Measurements from ENCODE around the gene COL1A1.

COL1A1 gene

GRCh38 chr17:50213026-50214022 lies 11.9 kb upstream of the COL1A1 start:
- DNase-seq: peak in 1 of 2 experiments; percentile 38

DNA sequence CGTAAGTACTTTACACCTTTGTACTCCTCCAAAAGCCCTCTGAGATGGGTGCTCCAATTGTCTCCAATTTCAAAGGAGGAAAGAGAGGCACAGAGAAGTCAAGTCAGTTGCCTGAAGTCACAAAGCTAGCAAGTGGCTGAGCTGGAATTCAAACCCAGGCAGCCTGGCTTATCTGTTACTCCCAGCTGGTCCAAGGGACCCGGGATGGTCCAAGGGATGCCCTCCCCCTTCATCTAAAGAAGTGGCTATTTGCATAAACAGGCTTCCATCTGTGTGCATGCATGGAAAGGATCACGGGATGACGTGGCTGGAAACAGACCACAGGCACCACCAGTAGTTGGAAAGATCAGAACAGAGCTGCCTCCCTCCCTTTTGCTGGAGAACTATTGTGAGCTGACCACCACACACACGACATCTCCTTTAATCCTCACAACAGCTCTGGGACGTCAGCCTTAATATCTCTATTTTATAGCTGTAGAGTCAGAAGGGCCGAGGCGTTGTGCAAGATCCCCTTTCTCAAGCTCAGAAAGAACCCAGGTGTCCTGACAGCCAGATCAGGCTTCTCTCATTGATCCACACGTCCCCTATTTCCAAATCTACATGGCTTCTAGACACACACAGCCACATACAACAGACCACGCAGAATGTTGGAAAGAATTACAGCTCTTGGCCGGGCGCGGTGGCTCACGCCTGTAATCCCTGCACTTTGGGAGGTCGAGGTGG lies 10.9 kb upstream of the COL1A1 start:
- DNase-seq: peak; percentile 8 to 25

DNA sequence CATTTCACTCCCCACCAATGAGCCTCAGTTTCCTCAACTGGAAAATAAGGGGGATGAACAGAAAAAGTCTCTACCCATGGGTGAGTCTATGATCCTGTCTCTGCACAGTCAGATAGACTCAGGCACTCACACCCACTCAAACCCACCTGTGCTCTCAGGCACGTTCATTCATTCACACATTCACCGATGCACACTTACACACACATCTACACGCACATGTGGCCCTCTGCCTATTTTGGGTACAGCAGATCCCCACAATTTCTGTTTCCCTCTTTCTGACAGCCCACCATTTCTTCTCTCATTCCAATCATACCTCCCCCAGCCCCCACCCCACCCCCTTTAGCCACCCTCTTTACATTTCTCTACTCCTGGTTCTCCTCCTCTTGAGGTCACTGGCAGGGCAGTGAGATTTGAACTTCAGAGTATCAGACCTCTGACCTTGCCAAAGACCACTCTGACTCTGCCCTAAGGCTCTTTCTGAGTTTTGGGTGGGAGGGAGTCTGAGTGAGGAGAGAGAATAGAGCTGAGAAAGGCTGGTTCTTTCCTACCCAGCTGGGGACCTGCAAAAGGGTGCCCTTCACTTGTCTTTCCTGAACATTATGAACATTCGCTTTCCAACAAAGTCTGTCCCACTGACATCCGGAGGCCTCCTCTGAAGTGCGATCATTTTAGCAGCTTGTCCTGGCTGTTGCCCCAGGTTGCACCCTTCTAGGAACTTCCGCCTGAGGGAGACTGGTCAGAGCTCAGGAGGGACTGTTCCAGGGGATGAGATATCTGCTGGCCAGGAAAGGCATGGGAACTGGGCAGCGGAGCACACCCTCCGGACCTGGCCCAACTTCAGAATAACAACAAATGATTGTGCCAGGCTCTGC lies 10.1 kb upstream of the COL1A1 start:
- DNase-seq: no peak

- no peak for DNase-seq
Measured at GRCh38 chr17:50210240-50211225, 9.1 kb upstream of the COL1A1 start.

DNA sequence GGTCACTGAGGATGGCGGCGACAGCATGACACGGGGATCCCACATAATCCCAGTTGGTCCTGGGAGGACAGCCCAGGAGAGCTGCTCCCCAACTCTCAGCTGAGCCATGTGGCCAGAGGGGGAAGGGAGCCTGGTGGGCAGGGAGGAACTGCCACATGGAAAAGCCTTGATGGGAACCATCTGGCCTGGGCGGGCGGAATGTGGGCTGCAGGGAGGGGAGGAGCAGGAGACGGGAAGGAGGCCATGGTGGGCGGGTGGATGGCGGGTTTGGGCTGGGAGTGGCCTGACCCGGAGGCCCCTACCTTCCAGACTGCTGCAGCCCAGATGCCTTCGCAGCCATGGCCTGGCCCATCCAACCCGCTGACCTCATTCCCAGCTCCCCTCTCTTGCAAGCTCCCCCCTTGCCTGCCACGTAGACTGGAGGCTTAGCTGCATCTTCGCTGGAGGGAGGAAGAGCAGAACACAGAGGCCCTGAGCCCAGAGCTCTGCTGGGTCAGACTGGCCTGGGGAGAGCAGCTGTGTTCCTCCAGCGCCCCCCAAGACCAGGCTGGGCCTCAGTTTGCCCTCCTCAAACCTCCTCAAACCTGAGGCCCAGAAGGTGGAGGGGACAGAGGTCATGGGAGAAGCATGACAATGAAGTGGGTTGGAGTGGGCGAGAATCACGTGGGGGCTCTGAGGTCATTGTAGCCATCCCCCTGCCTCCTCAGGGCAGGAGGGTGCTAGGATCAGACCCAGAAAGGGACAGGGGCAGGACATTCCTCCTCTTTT lies 8.2 kb upstream of the COL1A1 start:
- no peak for DNase-seq

DNA sequence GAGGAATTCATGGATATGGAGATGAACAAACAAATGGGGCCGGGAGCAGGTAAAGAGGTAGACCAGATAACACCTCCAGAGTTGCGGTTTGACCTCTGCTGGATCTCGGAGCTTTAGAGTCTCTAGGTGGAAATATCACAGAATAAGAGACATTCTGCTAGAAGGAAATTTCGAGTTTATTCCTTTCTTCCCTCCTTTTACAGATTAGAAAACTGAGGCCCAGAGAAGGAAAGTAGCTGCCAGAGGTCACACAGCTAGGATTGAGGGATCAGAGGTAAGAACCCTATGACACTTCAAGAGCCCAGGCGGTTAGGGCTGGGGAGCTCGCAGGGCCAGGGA lies 7.7 kb upstream of the COL1A1 start:
- no peak for DNase-seq

DNA sequence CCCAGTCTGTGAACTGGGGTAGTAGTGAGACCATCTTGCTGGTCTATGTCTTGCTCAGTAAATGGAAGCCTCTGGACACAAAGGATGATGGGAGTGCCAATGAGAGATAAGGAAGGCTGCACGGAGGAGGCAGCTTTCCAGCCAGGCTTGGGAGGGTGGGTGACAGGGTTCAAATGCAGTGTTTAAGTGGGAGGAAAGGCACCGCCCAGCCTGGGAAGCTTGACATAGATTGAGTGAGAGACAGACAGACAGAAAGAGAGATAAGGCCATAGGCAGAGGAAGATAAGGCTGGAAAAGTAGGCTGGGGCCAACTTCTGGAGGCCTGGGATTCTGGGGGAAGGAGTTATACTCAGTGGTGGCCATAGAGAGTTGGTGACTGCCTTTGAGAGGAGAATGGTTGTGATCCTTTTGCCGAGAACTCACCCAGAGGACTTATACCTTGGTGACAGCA lies 7.2 kb upstream of the COL1A1 start:
- no peak for DNase-seq

- no peak for DNase-seq
Measured at GRCh38 chr17:50207792-50208567, 6.5 kb upstream of the COL1A1 start.

- no peak for DNase-seq
Measured at GRCh38 chr17:50207315-50207714, 5.9 kb upstream of the COL1A1 start.

- peak in 1 of 2 experiments; percentile 45 for DNase-seq
Measured at GRCh38 chr17:50206604-50207293, 5.3 kb upstream of the COL1A1 start.

GRCh38 chr17:50205963-50206505 lies 4.6 kb upstream of the COL1A1 start:
- DNase-seq: no peak

DNA sequence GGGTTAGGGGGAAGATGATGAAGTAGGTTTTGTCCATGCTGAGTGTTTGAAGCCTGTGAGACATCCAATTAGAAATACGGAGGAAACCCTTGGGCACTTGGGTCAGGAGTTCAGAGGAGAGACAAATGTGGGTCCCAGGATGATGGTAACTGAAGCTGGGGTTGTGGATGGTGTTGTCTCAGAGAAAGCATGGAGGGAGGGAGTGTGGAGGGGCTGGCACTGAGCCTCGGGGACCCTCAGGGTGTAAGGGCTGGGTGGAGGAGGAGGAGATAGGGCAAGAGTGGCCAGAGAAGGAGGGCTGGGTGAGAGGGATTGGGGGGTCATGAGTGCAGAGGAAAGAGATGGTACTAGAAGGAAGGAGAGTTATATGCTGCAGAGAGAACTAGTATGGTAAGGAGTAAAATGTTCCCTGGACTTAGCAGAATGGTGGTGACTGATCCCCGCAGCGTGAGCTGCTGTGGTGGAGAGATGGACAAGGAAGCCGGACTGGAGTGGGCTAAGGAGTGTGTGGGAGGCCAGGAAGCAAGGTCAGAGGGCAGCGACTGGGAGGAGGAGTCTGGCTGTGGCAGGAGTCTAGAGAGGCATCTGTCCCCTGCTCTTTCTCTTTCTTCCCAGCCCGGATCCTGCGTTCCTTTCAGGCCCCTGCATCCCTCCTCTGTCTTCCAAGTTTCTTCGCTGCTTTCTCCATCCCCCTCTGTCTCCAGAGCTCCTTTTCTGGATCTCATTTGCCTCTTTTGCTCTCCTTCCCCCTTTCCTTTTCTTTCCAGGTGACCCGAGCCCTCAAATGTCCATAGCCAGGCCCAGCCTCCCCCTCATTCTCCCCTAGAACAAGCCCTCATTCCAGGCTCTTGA lies 3.9 kb upstream of the COL1A1 start:
- DNase-seq: no peak

GRCh38 chr17:50204431-50204830 lies 3.0 kb upstream of the COL1A1 start:
- no peak for DNase-seq

DNA sequence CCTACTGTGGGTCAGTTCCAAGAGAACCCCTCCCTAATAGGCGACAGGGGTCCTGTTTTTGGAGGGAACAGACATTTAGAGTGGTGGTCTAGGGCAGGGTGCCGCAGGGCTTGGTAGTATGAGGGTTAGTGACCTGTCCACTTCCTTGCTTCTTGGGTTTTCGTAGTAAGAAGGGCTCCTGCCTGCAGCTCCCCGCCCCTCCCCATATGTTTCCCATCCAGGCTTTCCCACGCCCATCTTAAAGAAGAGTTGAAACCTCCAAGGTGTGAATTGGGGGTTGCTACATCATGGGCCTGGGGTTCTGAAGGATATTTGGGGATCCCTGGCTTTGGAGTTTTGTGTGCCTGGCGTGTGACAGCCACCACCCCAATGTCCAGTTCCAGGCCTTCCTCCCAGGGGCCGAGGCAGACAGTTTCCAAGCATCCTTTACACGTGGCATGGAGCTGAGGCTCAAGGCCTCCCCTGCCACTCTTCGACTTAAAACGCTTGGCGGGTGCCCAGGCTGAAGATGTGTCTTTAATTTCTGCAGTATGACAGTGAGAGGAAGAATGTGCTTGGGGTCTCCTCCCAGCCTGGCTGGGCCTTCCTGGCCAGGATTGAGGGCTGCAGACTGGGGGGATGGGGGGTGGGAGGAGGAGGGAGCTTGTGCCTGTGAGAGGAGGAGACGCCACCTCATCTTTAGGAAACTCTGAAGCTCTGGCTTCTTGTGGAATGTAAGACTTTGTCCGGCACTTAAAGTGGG lies 2.3 kb upstream of the COL1A1 start:
- DNase-seq: no peak

- DNase-seq: no peak
Measured at GRCh38 chr17:50203086-50203485, 1.7 kb upstream of the COL1A1 start.

- DNase-seq: peak; percentile 85 to 91
Measured at GRCh38 chr17:50200457-50201275, 765 bp downstream of the COL1A1 start.
